Activated naive CD8-positive, alpha-beta T cell treated with anti-CD3 and anti-CD28 coated beads for 36 hours (primary cell): ENCODE measurements around the gene TBC1D1. TPM values are rescaled to one million over a fixed set of nuclear protein-coding genes. Genes with fewer than 3 reads are reported as not detected.

Experiments used
- DNase-seq: peaks from one replicate; pipeline ENCODE4 v3.0.0; 2021
- H3K27ac Mint-ChIP-seq: one replicate; pipeline ENCODE4 v1.8.0; 2022; ENCODE audit warnings: mild to moderate bottlenecking, moderate library complexity, mixed read lengths
- H3K27me3 Mint-ChIP-seq: one replicate; pipeline ENCODE4 v1.8.0; 2022; ENCODE audit warnings: mild to moderate bottlenecking, mixed read lengths
- H3K36me3 Mint-ChIP-seq: one replicate; pipeline ENCODE4 v1.8.0; 2021; ENCODE audit warnings: mild to moderate bottlenecking, mixed read lengths
- H3K4me1 Mint-ChIP-seq: one replicate; pipeline ENCODE4 v1.8.0; 2021; ENCODE audit warnings: mixed read lengths
- H3K4me3 Mint-ChIP-seq: one replicate; pipeline ENCODE4 v1.8.0; 2022; ENCODE audit warnings: mild to moderate bottlenecking, moderate library complexity, mixed read lengths
- H3K9me3 Mint-ChIP-seq: one replicate; pipeline ENCODE4 v1.8.0; 2022; ENCODE audit warnings: mixed read lengths
- total RNA-seq, 2 experiments: library from RNA; stranded (reverse); gene quantifications; one replicate each; pipeline ENCODE4 v1.2.3, GENCODE V29; 2021

TBC1D1 gene
- total RNA-seq, 2 experiments from 2014 or later = 79.6 to 80.3 TPM

DNA sequence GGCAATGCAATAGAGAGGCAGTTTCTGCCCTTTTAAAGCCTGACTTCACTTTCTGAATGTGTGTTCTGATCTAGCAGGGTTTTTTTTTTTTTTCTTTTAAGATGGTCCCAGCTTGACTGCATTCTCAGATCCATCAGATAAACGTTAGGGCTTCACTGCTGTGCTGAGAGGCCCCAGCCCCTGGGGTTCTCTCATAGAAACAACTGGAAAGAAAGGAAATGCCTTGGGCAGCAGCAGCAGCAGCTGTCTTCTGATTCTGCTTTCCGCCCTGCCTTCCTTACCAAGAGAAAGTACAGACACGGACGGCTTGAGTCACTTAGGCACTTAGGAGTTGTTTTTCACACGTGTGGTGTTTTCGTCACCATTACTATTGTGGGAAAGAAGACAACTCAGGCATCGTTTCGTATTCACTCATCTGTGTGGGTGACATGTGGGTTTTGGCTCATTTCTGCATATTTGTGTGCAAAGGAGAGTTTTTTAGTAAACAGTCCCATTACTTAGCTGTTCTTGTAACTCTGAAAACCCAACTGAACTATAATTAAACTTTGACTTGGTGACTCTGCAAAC, 241.3 kb downstream of the TBC1D1 start:
- DNase-seq = peak; percentile 73
- H3K4me1 Mint-ChIP-seq = peaks cover 63% of the 10 kb centered on the region
- H3K27ac Mint-ChIP-seq = peak overlapping the region; percentile 89
- H3K9me3 Mint-ChIP-seq = peaks cover 6% of the 10 kb centered on the region
- H3K36me3 Mint-ChIP-seq = peaks cover 39% of the 10 kb centered on the region
- peak overlapping the region; percentile 33 for H3K4me3 Mint-ChIP-seq
- no peaks in the 10 kb centered on the region for H3K27me3 Mint-ChIP-seq

DNA sequence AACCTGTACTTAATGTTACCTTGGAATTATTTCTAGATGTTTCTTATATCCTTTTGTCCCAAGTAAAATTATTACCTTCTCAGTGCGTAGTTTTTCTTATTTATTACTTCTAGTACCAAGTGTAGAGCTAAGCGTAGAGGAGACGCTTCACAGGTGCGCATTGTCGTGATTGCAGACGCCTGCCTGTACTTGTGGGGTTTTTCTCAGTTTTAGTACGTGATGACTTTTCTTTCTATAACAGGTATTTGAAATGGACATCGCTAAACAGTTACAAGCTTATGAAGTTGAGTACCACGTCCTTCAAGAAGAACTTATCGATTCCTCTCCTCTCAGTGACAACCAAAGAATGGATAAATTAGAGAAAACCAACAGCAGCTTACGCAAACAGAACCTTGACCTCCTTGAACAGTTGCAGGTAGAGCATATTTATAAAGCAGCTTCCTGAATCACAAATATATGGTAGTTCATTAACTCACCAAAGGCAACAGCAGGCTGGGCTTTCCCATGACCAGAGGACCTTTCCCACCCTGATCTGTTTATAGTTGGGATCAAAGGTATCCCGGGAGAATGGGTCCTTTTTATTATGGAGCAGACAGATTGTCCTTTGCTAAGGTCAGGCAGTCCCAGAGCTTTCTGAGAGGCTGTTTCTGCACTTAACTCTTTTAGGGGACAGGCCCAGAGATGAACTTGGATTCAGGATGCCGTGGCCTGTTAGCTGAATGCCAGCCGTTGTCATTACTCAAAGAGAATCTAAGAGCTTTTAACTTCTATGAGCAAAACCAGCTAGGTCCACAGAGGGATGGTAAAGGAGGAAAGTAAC, 242.2 kb downstream of the TBC1D1 start:
- Mint-ChIP-seq H3K4me3 (no peak overlapping the region), H3K27me3 (no peaks in the 10 kb centered on the region), H3K36me3 (peaks cover 40% of the 10 kb centered on the region), H3K9me3 (peaks cover 6% of the 10 kb centered on the region), H3K27ac (no peak overlapping the region), H3K4me1 (peaks cover 58% of the 10 kb centered on the region)
- no peak for DNase-seq

DNA sequence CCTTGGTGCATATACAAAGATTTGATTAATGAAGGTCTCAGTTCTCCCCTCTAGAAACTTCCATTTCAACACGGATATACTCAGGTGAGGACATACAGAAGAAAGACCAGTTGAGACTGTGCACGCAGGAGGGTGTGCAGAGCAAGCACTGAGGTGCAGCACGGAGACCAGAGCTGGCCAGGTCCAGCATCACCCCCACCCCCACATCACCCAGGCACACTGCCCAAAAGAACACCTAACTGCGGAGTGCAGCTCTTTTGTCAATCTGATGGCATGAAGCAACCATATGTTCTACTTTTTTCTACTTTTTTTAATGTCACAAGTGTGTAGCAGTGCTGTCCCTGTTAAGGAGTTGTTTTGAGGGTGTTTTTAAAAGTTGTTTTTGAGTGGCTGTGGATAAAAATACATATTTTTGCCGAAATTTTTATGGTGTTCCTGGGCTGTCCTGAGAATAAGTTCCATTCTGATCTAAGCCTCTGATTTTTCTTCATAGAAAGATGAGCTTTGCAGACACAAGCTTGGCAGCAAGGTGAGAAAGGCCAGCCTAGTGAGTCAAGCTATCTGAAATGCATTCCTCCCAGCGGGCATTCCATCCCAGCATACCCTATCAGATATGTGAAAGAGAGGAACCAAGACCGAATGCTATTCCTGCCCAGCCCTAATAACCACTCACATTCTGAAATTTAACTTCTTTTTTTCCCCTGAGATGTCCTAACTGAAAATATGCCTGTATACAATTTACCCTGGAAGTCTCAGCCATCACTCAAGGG, 243.0 kb downstream of the TBC1D1 start:
- H3K4me1 Mint-ChIP-seq = peaks cover 50% of the 10 kb centered on the region
- no peak overlapping the region for H3K27ac Mint-ChIP-seq
- no peaks in the 10 kb centered on the region for H3K27me3 Mint-ChIP-seq
- DNase-seq = no peak
- H3K36me3 Mint-ChIP-seq = peaks cover 40% of the 10 kb centered on the region
- no peak overlapping the region for H3K4me3 Mint-ChIP-seq
- peaks cover 6% of the 10 kb centered on the region for H3K9me3 Mint-ChIP-seq

DNA sequence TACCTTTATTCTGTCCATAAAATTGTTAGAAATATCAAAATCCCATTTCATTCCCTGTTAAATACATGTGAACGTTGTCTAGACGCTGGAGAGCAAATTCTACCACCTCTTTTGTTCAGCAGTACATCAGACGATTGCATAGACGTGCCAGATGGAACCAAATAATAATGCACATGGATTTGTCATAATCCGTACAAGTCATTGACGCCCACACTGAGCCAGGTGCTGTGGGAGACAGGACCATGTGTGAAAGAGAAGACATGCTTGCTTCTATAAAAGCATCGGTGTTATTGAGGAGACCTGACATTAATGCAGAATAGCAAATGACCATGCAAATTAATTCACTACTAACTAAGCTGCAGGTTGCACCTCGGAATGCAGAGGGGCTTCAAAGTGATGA, 244.3 kb downstream of the TBC1D1 start:
- Mint-ChIP-seq H3K4me1 (peaks cover 37% of the 10 kb centered on the region), H3K4me3 (no peak overlapping the region), H3K27ac (no peak overlapping the region), H3K27me3 (no peaks in the 10 kb centered on the region), H3K9me3 (peaks cover 3% of the 10 kb centered on the region), H3K36me3 (peaks cover 45% of the 10 kb centered on the region)
- DNase-seq = no peak

DNA sequence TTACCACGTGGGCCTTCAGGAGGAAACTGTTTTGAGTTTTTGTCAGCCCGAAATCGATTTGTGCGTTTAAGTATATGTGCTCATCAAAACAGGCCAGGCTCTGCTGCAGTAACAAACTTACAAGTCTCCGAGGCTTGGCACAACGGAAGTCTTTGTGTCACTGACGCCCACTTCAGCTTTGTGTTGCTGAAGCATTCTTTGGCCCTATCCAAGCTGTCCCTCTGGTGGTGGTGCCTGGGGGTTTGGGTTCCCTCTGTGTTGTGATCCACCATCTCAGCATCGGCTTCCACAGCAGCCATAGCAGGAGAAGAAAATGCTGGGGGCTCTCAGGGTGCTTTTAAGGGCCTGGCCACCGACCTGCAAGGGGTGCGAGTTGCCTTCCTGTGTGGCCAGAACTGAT, 245.7 kb downstream of the TBC1D1 start:
- peaks cover 23% of the 10 kb centered on the region for H3K4me1 Mint-ChIP-seq
- no peak overlapping the region for H3K4me3 Mint-ChIP-seq
- no peak for DNase-seq
- H3K9me3 Mint-ChIP-seq = no peaks in the 10 kb centered on the region
- no peaks in the 10 kb centered on the region for H3K27me3 Mint-ChIP-seq
- H3K36me3 Mint-ChIP-seq = peaks cover 42% of the 10 kb centered on the region
- no peak overlapping the region for H3K27ac Mint-ChIP-seq

DNA sequence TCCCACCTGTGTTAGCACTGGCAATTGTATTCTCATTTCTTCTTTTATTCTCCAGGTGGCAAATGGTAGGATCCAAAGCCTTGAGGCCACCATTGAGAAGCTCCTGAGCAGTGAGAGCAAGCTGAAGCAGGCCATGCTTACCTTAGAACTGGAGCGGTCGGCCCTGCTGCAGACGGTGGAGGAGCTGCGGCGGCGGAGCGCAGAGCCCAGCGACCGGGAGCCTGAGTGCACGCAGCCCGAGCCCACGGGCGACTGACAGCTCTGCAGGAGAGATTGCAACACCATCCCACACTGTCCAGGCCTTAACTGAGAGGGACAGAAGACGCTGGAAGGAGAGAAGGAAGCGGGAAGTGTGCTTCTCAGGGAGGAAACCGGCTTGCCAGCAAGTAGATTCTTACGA, 246.2 kb downstream of the TBC1D1 start:
- H3K4me1 Mint-ChIP-seq = peaks cover 18% of the 10 kb centered on the region
- H3K4me3 Mint-ChIP-seq = no peak overlapping the region
- peaks cover 40% of the 10 kb centered on the region for H3K36me3 Mint-ChIP-seq
- no peaks in the 10 kb centered on the region for H3K9me3 Mint-ChIP-seq
- DNase-seq = no peak
- H3K27me3 Mint-ChIP-seq = no peaks in the 10 kb centered on the region
- H3K27ac Mint-ChIP-seq = no peak overlapping the region

DNA sequence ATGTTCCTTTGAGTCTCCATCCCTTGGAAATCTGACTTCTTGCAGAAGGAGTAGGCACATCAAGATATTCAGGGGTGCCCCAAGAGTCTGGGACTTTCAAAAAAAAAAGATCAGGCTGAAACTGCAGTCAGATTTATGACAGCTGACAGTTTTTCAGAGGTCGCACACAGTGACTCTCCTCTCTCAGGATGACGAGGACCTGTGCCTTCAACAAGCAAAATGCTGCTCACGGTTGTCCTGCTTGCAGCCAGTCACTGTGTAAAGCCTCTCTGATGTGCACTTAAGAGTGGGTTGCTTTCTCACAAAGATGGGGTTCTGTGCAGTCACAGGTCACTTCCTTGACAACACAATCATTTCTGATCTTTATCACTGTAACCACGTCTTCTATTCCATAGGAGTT, 247.5 kb downstream of the TBC1D1 start:
- Mint-ChIP-seq H3K9me3 (no peaks in the 10 kb centered on the region), H3K4me1 (peaks cover 7% of the 10 kb centered on the region), H3K27ac (no peak overlapping the region), H3K27me3 (no peaks in the 10 kb centered on the region), H3K4me3 (no peak overlapping the region), H3K36me3 (peaks cover 38% of the 10 kb centered on the region)
- DNase-seq = no peak

DNA sequence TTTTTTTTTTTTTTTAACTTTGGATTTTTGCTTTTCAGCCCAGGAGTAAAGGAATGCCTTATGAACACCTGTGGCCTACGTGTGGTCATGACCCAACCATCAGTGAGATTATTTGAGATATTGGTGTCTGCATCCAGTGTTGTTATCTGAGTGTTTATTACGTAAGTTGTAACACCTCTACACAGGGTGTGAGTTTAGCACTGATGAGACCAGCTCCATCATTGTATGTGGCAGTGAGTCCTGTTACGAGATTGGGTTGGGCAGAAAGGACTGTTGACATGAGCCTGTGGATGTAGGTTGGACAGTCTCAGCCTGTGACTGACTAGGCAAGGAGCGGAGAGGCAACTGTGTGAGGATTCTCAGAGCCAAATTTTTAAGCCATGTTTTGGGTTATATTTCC, 248.3 kb downstream of the TBC1D1 start:
- Mint-ChIP-seq H3K9me3 (no peaks in the 10 kb centered on the region), H3K4me1 (no peaks in the 10 kb centered on the region), H3K4me3 (no peak overlapping the region), H3K27ac (no peak overlapping the region), H3K36me3 (peaks cover 30% of the 10 kb centered on the region), H3K27me3 (no peaks in the 10 kb centered on the region)
- DNase-seq = no peak

DNA sequence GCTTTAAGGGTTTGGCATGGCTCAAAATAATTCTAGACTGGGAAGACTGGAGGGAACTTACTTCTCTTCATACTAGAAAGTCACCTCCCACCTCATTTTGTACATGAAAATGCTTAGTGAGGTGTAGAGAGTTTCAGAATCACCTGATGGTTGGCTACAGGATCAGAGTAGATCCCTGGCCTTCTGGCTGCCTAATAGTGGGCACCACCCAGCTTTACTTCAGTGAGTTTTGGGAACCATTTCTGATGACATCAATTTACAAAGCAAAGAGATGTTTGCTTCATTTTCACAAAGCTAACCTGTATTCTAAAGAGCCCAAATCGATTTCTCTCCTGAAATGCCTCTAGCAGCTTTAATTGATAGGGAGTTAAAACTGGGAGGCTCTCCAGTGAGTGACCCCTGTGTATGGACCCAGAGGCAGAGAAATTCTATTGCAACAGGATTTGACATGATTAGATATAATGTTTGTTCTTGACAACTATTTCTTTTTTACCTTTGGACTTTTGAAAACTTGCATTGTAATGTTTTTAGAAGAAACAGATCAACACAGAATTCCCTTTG, 249.8 kb downstream of the TBC1D1 start:
- Mint-ChIP-seq H3K27ac (no peak overlapping the region), H3K4me1 (no peaks in the 10 kb centered on the region), H3K9me3 (no peaks in the 10 kb centered on the region), H3K27me3 (no peaks in the 10 kb centered on the region), H3K4me3 (no peak overlapping the region), H3K36me3 (peaks cover 25% of the 10 kb centered on the region)
- no peak for DNase-seq

DNA sequence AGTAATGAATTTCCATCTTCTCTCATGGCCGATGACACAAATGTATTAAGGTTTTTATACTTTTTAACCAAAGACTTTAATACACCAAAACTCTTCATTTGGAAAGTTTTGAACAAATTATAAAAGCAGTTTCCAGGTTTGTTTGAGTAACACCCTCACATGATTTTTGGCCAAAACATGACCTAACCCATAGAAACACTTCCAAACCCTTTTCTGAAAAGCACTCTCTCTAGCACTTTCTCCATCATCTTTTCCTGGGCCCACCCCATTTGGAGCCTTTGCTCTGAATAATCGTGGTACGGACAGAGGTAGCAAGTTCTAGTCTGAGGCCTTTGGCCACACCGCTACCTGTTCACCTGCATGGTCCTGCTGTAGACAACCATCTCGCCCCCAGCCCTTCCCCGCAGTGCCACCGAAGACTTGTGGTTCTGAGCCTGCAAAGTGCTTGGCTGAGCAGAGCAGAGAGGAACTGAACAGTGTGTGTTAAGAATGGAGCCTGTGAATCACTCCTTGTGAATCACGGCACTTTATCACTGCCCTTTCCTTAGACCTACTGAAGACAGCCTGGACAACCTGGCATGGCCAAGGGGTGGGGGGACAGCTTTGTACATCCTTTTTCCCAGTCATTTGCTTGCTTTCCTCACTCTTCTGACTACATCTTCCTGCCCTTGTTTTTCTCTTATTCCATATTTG, 251.1 kb downstream of the TBC1D1 start:
- H3K4me3 Mint-ChIP-seq = no peak overlapping the region
- H3K27ac Mint-ChIP-seq = no peak overlapping the region
- DNase-seq = no peak
- H3K36me3 Mint-ChIP-seq = peaks cover 25% of the 10 kb centered on the region
- no peaks in the 10 kb centered on the region for H3K4me1 Mint-ChIP-seq
- no peaks in the 10 kb centered on the region for H3K27me3 Mint-ChIP-seq
- H3K9me3 Mint-ChIP-seq = no peaks in the 10 kb centered on the region

DNA sequence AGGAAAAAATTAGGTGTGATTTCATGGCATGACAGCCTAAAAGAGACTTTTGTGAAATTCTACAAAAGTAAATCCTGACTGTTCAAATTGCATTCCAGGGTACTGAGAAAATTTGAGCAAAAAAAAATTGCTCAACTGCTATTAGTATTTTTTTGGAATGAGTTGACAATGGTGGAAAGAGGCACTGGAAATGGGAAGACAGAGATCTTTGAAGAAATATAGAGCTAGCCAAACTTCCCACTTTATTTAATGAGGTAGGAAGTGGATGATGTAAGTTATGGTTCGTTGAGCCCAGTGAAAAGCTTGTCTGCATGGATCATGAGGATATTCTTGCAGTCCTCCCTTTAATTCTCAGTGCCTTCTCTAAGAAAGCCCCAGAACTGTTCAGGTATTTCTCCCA, 253.1 kb downstream of the TBC1D1 start:
- Mint-ChIP-seq H3K27me3 (no peaks in the 10 kb centered on the region), H3K4me3 (no peak overlapping the region), H3K27ac (no peak overlapping the region), H3K36me3 (peaks cover 17% of the 10 kb centered on the region), H3K9me3 (no peaks in the 10 kb centered on the region), H3K4me1 (no peaks in the 10 kb centered on the region)
- DNase-seq = no peak

DNA sequence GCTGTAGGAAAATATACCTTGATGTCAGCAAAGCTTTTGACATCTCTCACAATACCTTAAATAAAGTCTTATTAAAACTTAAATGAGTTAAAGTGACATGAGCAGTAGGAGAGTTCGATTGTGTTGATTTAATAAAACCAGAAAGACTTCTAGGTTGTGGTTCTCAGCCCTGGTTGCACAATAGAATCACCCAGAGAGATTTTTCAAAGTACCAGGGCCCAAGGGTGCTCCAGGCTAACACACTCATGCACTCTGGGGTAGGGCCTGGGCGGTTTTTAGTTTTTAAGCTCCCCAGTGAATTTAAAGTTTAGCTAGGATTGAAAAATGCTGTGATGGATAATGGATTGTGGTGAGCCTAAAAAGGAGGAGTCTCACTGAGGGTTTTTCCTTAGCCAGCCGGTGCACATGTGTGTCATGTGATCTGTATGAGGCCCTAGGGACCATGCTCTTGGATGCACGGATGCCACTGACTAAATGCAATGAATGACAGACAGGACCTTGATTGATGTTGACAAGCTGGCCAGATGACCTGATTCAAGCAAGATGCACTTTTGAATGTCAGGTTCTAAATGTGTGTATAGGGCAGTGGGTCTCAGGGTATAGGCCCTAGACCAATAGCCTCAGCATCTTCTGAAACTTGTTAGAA, 254.3 kb downstream of the TBC1D1 start:
- no peak for DNase-seq
- Mint-ChIP-seq H3K27ac (no peak overlapping the region), H3K27me3 (no peaks in the 10 kb centered on the region), H3K9me3 (no peaks in the 10 kb centered on the region), H3K4me1 (no peaks in the 10 kb centered on the region), H3K36me3 (peaks cover 7% of the 10 kb centered on the region), H3K4me3 (no peak overlapping the region)

DNA sequence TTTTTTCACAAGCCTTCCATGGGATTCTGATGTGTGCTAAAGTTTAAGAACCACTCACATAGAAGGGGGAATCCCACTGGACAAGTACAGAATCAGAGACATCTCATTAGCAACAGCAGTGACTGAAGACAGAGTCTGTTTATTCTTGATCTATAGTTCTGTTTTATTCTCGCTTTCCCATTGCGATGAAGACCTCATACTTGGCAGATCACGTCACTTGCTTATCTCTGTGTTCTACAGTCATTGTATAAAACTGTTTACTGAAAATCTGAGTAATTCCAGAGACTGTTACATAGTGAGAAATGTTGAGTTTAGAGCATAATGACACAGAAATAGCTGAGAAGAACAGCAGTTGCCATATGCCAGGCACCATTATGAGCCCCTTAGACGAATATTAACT, 254.9 kb downstream of the TBC1D1 start:
- H3K9me3 Mint-ChIP-seq = no peaks in the 10 kb centered on the region
- peaks cover 3% of the 10 kb centered on the region for H3K36me3 Mint-ChIP-seq
- no peaks in the 10 kb centered on the region for H3K4me1 Mint-ChIP-seq

DNA sequence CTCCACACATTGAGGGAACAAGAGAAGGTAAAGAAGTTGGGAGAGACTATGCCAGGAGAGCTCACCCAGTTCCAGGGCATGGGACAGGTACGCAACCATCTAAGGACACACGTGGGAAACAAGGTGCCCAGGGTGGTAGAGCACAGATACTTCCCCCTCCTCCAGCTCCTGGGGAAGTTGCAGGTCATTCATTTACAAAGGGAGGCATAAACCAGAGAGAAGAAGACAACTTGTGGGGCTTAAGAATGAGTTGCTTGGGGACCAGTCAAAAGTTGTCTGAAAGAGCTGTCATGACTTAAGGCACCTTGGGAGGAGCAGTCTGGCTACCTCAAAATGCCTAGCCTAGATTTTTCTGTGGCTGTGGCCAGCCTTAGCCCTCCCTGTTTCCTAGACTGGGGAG, 255.5 kb downstream of the TBC1D1 start:
- no peak overlapping the region for H3K4me3 Mint-ChIP-seq
- no peaks in the 10 kb centered on the region for H3K27me3 Mint-ChIP-seq
- H3K27ac Mint-ChIP-seq = no peak overlapping the region
- no peaks in the 10 kb centered on the region for H3K4me1 Mint-ChIP-seq
- no peak for DNase-seq
- no peaks in the 10 kb centered on the region for H3K9me3 Mint-ChIP-seq
- peaks cover 3% of the 10 kb centered on the region for H3K36me3 Mint-ChIP-seq

More for the DNA sequence above, 254.9 kb downstream of the TBC1D1 start:
- H3K4me3 Mint-ChIP-seq = no peak overlapping the region
- DNase-seq = no peak
- H3K27me3 Mint-ChIP-seq = no peaks in the 10 kb centered on the region
- no peak overlapping the region for H3K27ac Mint-ChIP-seq
